H1 (cell line): Measurements from ENCODE around the gene SBF2. TPM values are rescaled to one million over a fixed set of nuclear protein-coding genes. Genes with fewer than 3 reads are reported as not detected.

Experiments
- CTCF ChIA-PET: fragments of 300-600 bp; sonication (Branson Sonifier 250); formaldehyde crosslinking; loops from one replicate; lab custom pipeline; 2021; ENCODE audit not compliant: partially characterized antibody; lab: Charles Lee
- POLR2A ChIA-PET: fragments of 300-600 bp; sonication (Branson Sonifier 250); formaldehyde crosslinking; loops from one replicate; lab custom pipeline; 2021; ENCODE audit warnings: inconsistent platforms; ENCODE audit not compliant: partially characterized antibody; lab: Charles Lee
- DNase-seq, 2 experiments: peaks; one replicate each; pipeline versions ENCODE4 v3.0.0 to v3.0.0-alpha.2; 2010 to 2022; ENCODE audit warnings: low spot score in 2 of 2, low read depth in 1 of 2, mixed read lengths in 1 of 2
- FAIRE-seq: peaks from 2 replicates; lab custom pipeline; 2011; peaks lifted over from hg19 to GRCh38; lab: Jason Lieb, UNC
- H2AFZ ChIP-seq: 2 replicates; pipeline ENCODE4 v1.8.1; 2012; ENCODE audit warnings: low read length, inconsistent platforms
- H2AK5ac ChIP-seq: 2 replicates; pipeline ENCODE4 v1.6.1; 2013; ENCODE audit warnings: low read depth, low read length
- H2BK120ac ChIP-seq: replicated peaks from 2 replicates; pipeline ENCODE3; 2013; ENCODE audit warnings: low read depth, low read length, inconsistent platforms
- H2BK12ac ChIP-seq: 2 replicates; pipeline ENCODE4 v1.6.1; 2013; ENCODE audit warnings: low read depth, low read length
- H2BK15ac ChIP-seq: 2 replicates; pipeline ENCODE4 v1.6.1; 2013; ENCODE audit warnings: low read length
- H2BK20ac ChIP-seq: 2 replicates; pipeline ENCODE4 v1.6.1; 2013; ENCODE audit warnings: low read length
- H2BK5ac ChIP-seq: 2 replicates; pipeline ENCODE4 v1.6.1; 2013; ENCODE audit warnings: low read depth, low read length
- H3K14ac ChIP-seq: 2 replicates; pipeline ENCODE4 v1.6.1; 2013; ENCODE audit warnings: inconsistent platforms; ENCODE audit not compliant: insufficient read length
- H3K18ac ChIP-seq: 2 replicates; pipeline ENCODE4 v1.6.1; 2013; ENCODE audit warnings: low read length; ENCODE audit errors: extremely low read depth
- H3K23ac ChIP-seq: 2 replicates; pipeline ENCODE4 v1.6.1; 2013; ENCODE audit warnings: inconsistent platforms; ENCODE audit not compliant: insufficient read length
- H3K23me2 ChIP-seq: 2 replicates; pipeline ENCODE4 v1.6.1; 2013; ENCODE audit warnings: low read depth, low read length
- H3K27ac ChIP-seq: 2 replicates; pipeline ENCODE4 v1.6.1; 2011; ENCODE audit warnings: low read depth, low read length, inconsistent platforms
- H3K27me3 ChIP-seq, 4 experiments: replicated peaks in 1 of 4; 1 replicate in 1 of 4; 2 replicates in 3 of 4; pipeline versions ENCODE4 v1.6.1 to v1.8.1; 2011 to 2013; ENCODE audit warnings: low read length in 3 of 4, mild to moderate bottlenecking in 3 of 4, inconsistent platforms in 2 of 4, mixed read lengths in 2 of 4, moderate library complexity in 1 of 4; ENCODE audit not compliant: control insufficient read depth in 3 of 4, insufficient read depth in 3 of 4; ENCODE audit errors: extremely low read depth in 1 of 4
- H3K36me3 ChIP-seq, 4 experiments: 2 replicates each; pipeline versions ENCODE4 v1.6.1 to v1.8.1; 2011 to 2013; ENCODE audit warnings: mild to moderate bottlenecking in 4 of 4, low read length in 3 of 4, moderate library complexity in 2 of 4, control low read depth in 1 of 4, inconsistent platforms in 1 of 4; ENCODE audit not compliant: insufficient read depth in 4 of 4, control insufficient read depth in 2 of 4
- H3K4ac ChIP-seq: replicated peaks from 2 replicates; pipeline ENCODE3; 2013; ENCODE audit warnings: low read length, low read depth, mixed read lengths, inconsistent platforms; ENCODE audit not compliant: insufficient read length
- H3K4me1 ChIP-seq, 4 experiments: replicated peaks in 1 of 4; 1 replicate in 1 of 4; 2 replicates in 3 of 4; pipeline versions ENCODE4 v1.6.1 to v1.8.1; 2011 to 2013; ENCODE audit warnings: low read length in 3 of 4, inconsistent platforms in 2 of 4, mixed read lengths in 1 of 4; ENCODE audit not compliant: insufficient read depth in 4 of 4, control insufficient read depth in 3 of 4
- H3K4me2 ChIP-seq, 2 experiments: 2 replicates each; pipeline versions ENCODE4 v1.6.1 to v1.8.1; 2011 to 2013; ENCODE audit warnings: low read depth in 2 of 2, low read length in 2 of 2, control low read depth in 1 of 2, inconsistent platforms in 1 of 2, mild to moderate bottlenecking in 1 of 2; ENCODE audit not compliant: insufficient read depth in 1 of 2
- H3K4me3 ChIP-seq, 4 experiments: fragments of 200-600, 300-600 bp in 1 of 4; sonication (generic), shearing (Covaris generic), sonication (Bioruptor Twin) in 1 of 4; 2 replicates each; pipeline versions ENCODE4 v1.5.1 to v1.8.1; 2011 to 2016; ENCODE audit warnings: low read length in 4 of 4, low read depth in 3 of 4, control low read depth in 2 of 4, inconsistent platforms in 2 of 4, mild to moderate bottlenecking in 2 of 4, mixed read lengths in 1 of 4, moderate library complexity in 1 of 4; ENCODE audit not compliant: insufficient read depth in 2 of 4; ENCODE audit errors: extremely low read depth in 1 of 4
- H3K56ac ChIP-seq: replicated peaks from 2 replicates; pipeline ENCODE3; 2013; ENCODE audit warnings: low read depth, mild to moderate bottlenecking, mixed read lengths, low read length, inconsistent platforms; ENCODE audit not compliant: insufficient read length
- H3K79me1 ChIP-seq: 2 replicates; pipeline ENCODE4 v1.6.1; 2013; ENCODE audit warnings: low read depth, low read length, control low read depth
- H3K79me2 ChIP-seq, 2 experiments: 2 replicates each; pipeline versions ENCODE4 v1.6.1 to v1.8.1; 2012 to 2013; ENCODE audit warnings: low read length in 2 of 2, mild to moderate bottlenecking in 2 of 2, inconsistent platforms in 1 of 2; ENCODE audit not compliant: insufficient read depth in 2 of 2, control insufficient read depth in 1 of 2
- H3K9ac ChIP-seq, 4 experiments: replicated peaks in 1 of 4; 1 replicate in 1 of 4; 2 replicates in 3 of 4; pipeline versions ENCODE4 v1.6.1 to v1.8.1; 2011 to 2013; ENCODE audit warnings: low read depth in 3 of 4, low read length in 3 of 4, control low read depth in 2 of 4, mild to moderate bottlenecking in 2 of 4, moderate library complexity in 2 of 4, inconsistent platforms in 1 of 4; ENCODE audit errors: extremely low read depth in 1 of 4
- H3K9me3 ChIP-seq, 2 experiments: 2 replicates each; pipeline versions ENCODE4 v1.6.1 to v1.8.1; 2012 to 2013; ENCODE audit warnings: mild to moderate bottlenecking in 2 of 2, moderate library complexity in 2 of 2, control low read depth in 1 of 2, inconsistent platforms in 1 of 2, low read depth in 1 of 2, low read length in 1 of 2, mixed read lengths in 1 of 2; ENCODE audit not compliant: insufficient read depth in 2 of 2
- H4K20me1 ChIP-seq, 2 experiments: replicated peaks in 1 of 2; 2 replicates each; pipeline versions ENCODE3 to v1.8.1; 2011 to 2013; ENCODE audit warnings: inconsistent platforms in 2 of 2, low read length in 2 of 2, mild to moderate bottlenecking in 1 of 2; ENCODE audit not compliant: insufficient read depth in 2 of 2, control insufficient read depth in 1 of 2
- H4K5ac ChIP-seq: 2 replicates; pipeline ENCODE4 v1.6.1; 2013; ENCODE audit warnings: low read length, low read depth, mixed read lengths, inconsistent platforms; ENCODE audit not compliant: insufficient read length
- H4K8ac ChIP-seq: 2 replicates; pipeline ENCODE4 v1.8.0; 2013; ENCODE audit warnings: mild to moderate bottlenecking, moderate library complexity, low read length, inconsistent platforms; ENCODE audit not compliant: insufficient read depth; ENCODE audit errors: extremely low read depth
- H4K91ac ChIP-seq: replicated peaks from 2 replicates; pipeline ENCODE3; 2013; ENCODE audit warnings: low read length, mixed read lengths, inconsistent platforms; ENCODE audit not compliant: insufficient read length
- ASH2L ChIP-seq: fragments of 200-600, 300-600 bp; sonication (generic); IDR thresholded peaks from one replicate; pipeline ENCODE4 v1.7.1; 2017; ENCODE audit warnings: low read length
- BCL11A ChIP-seq, 2 experiments: IDR thresholded peaks; one replicate each; pipeline ENCODE4 v1.6.1; 2011; ENCODE audit warnings: low read depth in 2 of 2, low read length in 2 of 2, mild to moderate bottlenecking in 2 of 2
- KDM1A ChIP-seq: fragments of 200-600, 300-600 bp; sonication (generic); IDR thresholded peaks from 2 replicates; pipeline ENCODE4 v1.7.1; 2016; ENCODE audit warnings: mild to moderate bottlenecking, low read length, borderline replicate concordance
- POU5F1 ChIP-seq: IDR thresholded peaks from 2 replicates; pipeline ENCODE4 v1.6.1; 2011; ENCODE audit warnings: low read depth, mild to moderate bottlenecking, low read length, moderate library complexity
- SIRT6 ChIP-seq: IDR thresholded peaks from one replicate; pipeline ENCODE4 v1.7.1; 2012; ENCODE audit warnings: low read length, inconsistent platforms
- WGBS, 2 experiments: shearing (Covaris generic) in 1 of 2; methylation state at CpG; one replicate each; pipeline versions ENCODE4 v1.1.6 to v1.1.7; 2013 to 2015; ENCODE audit warnings: low lambda C conversion rate in 2 of 2, mixed read lengths in 2 of 2, inconsistent platforms in 1 of 2, low coverage in 1 of 2, missing lambda C conversion rate in 1 of 2; ENCODE audit not compliant: insufficient replicate concordance in 2 of 2, insufficient coverage in 1 of 2, insufficient read length in 1 of 2; ENCODE audit errors: extremely low coverage in 1 of 2, missing lambda C conversion rate in 1 of 2; 5-methylcytosine and 5-hydroxymethylcytosine counted together
- polyA plus RNA-seq, 7 experiments: library from polyadenylated mRNA; depleted of rRNA in 3 of 7; stranded (reverse) in 5 of 7; unstranded in 2 of 7; fragments of >200 nt in 5 of 7; fragments of 200-250 nt in 2 of 7; gene quantifications; 1 replicate in 5 of 7; 2 replicates in 1 of 7; 4 replicates in 1 of 7; pipeline versions ENCODE4 v1.2.1 to v1.2.3, GENCODE V29; 2011 to 2013; ENCODE audit warnings: missing spikeins in 2 of 7, mixed read lengths in 2 of 7
- total RNA-seq: library from RNA; stranded (reverse); fragmentation: NEBNext Ultra II Directional; extraction: Animal tissue kit (Norgen Biotek cat#: 25700); gene quantifications from 2 replicates; pipeline ENCODE4 v1.2.1, GENCODE V29; 2021

SBF2 gene
- total and polyA plus RNA-seq, 2 of the 8 experiments (the other 6 are each of a cell fraction or from before 2014, with no cell fraction given): 36.7 to 50.5 TPM

DNA sequence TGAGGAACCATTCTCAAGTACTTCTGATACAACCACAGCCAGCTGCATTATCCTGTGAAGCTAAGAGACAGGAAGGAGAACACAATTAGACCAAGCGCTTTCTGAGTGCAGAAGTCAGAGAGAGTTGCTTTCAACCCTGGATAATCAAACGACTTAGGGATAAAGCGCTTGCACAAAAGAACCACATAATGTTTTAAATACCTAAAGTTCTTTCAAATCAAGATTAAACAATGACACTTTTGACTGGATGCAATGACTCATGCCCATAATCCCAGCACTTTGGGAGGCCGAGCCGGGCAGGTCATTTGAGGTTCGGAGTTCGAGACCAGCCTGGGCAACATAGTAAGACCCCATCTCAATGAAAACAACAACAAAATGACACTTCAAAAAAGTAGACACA is 485.1 kb downstream of the SBF2 start:
- Histone ChIP-seq H2BK12ac (no peak overlapping the region), H3K27ac (no peak overlapping the region), H2BK5ac (no peak overlapping the region), H3K4me2 (no peak overlapping the region), H3K4ac (no peak overlapping the region), H2BK15ac (no peak overlapping the region), H2BK20ac (no peak overlapping the region), H3K9me3 (no peaks in the 10 kb centered on the region), H4K5ac (no peak overlapping the region), H3K27me3 (no peaks in the 10 kb centered on the region), H4K8ac (no peak overlapping the region), H3K79me2 (no peaks in the 10 kb centered on the region), H3K23me2 (no peaks in the 10 kb centered on the region), H3K4me1 (peaks cover 0 to 3% (median 1%) of the 10 kb centered on the region in 4 experiments; a peak in 2 of 7 replicates), H3K9ac (no peak overlapping the region), H3K23ac (no peak overlapping the region), H3K56ac (no peak overlapping the region), H2AK5ac (no peak overlapping the region), H2BK120ac (no peak overlapping the region), H3K4me3 (no peak overlapping the region), H4K91ac (no peak overlapping the region), H4K20me1 (no peaks in the 10 kb centered on the region), H2AFZ (no peak overlapping the region), H3K79me1 (no peaks in the 10 kb centered on the region), H3K14ac (no peak overlapping the region), H3K36me3 (peaks cover 5 to 18% (median 9%) of the 10 kb centered on the region in 4 experiments), H3K18ac (no peak overlapping the region)
- 93% methylated on average over 7 of the region's 7 CpGs; no CpG with 5 or more reads in 1 of the 2 experiments for WGBS, 2 experiments
- ChIA-PET POLR2A (interaction anchor here (1.1 kb wide), 1 partner anchor 499 kb away, joined by 3 read pairs; no protein-coding TSS in a partner anchor), CTCF (interaction anchor here (0.6 to 1.6 kb wide), 3 partner anchors 19 to 353 kb away, joined by 3 to 4 read pairs (median 3); no protein-coding TSS in a partner anchor)
- FAIRE-seq (no peak), DNase-seq (no peak)
- TF ChIP-seq KDM1A (0 out of 2 replicates have a peak, but pooled peaks have one; percentile 13), SIRT6 (no peak), BCL11A (IDR thresholded peaks at IDR 0.05; ENCODE audit: low read depth in 2 of 2, low read length in 2 of 2) (no peak), POU5F1 (no peak), ASH2L (no peak)
